Measurements from ENCODE around the gene FN1. TPM values are rescaled to one million over a fixed set of nuclear protein-coding genes. Genes with fewer than 3 reads are reported as not detected.

The FN1 gene
- total RNA-seq, 1 donor from 2014 or later = 154 TPM

GRCh38 chr2:215388002-215388728 is 47.7 kb downstream of the FN1 start:
- Histone ChIP-seq H3K27me3 (ENCODE audit: low read depth) (no peaks in the 10 kb centered on the region), H3K36me3 (peaks cover 84% of the 10 kb centered on the region), H3K4me3 (no peak overlapping the region), H3K27ac (replicated peaks) (no peak overlapping the region), H3K9me3 (replicated peaks) (no peaks in the 10 kb centered on the region), H3K4me1 (no peaks in the 10 kb centered on the region)
- TF ChIP-seq CTCF (IDR thresholded peaks at IDR 0.05; ENCODE audit: borderline replicate concordance) = no peak
- intact Hi-C loops (cut with micrococcal nuclease) = no loop called here
- no peak for DNase-seq

- Histone ChIP-seq H3K36me3 (peaks cover 84% of the 10 kb centered on the region), H3K9me3 (replicated peaks) (no peaks in the 10 kb centered on the region), H3K27ac (replicated peaks) (no peak overlapping the region), H3K27me3 (ENCODE audit: low read depth) (no peaks in the 10 kb centered on the region), H3K4me3 (no peak overlapping the region), H3K4me1 (no peaks in the 10 kb centered on the region)
- intact Hi-C loops (cut with micrococcal nuclease) = no loop called here
- no peak for DNase-seq
- TF ChIP-seq CTCF (IDR thresholded peaks at IDR 0.05; ENCODE audit: borderline replicate concordance) = no peak
Observed at GRCh38 chr2:215386566-215386965, 49.3 kb downstream of the FN1 start.

- H3K27me3 ChIP-seq (ENCODE audit: low read depth) = no peaks in the 10 kb centered on the region
- intact Hi-C loops (cut with micrococcal nuclease) = no loop called here
- no peaks in the 10 kb centered on the region for H3K9me3 ChIP-seq (replicated peaks)
- no peak overlapping the region for H3K27ac ChIP-seq (replicated peaks)
- H3K36me3 ChIP-seq = peaks cover 84% of the 10 kb centered on the region
- no peaks in the 10 kb centered on the region for H3K4me1 ChIP-seq
- DNase-seq = no peak
- TF ChIP-seq CTCF (IDR thresholded peaks at IDR 0.05; ENCODE audit: borderline replicate concordance) = no peak
- H3K4me3 ChIP-seq = no peak overlapping the region
Observed at GRCh38 chr2:215384710-215385109, 51.2 kb downstream of the FN1 start.

- intact Hi-C loops (cut with micrococcal nuclease) = no loop called here
- no peak for DNase-seq
- no peaks in the 10 kb centered on the region for H3K27me3 ChIP-seq (ENCODE audit: low read depth)
- no peak overlapping the region for H3K27ac ChIP-seq (replicated peaks)
- H3K36me3 ChIP-seq = peaks cover 83% of the 10 kb centered on the region
- H3K9me3 ChIP-seq (replicated peaks) = no peaks in the 10 kb centered on the region
- H3K4me1 ChIP-seq = no peaks in the 10 kb centered on the region
- no peak overlapping the region for H3K4me3 ChIP-seq
- TF ChIP-seq CTCF (IDR thresholded peaks at IDR 0.05; ENCODE audit: borderline replicate concordance) = no peak
Observed at GRCh38 chr2:215383652-215384279, 52.1 kb downstream of the FN1 start.

GRCh38 chr2:215382480-215382879 is 53.4 kb downstream of the FN1 start:
- DNase-seq = no peak
- TF ChIP-seq CTCF (IDR thresholded peaks at IDR 0.05; ENCODE audit: borderline replicate concordance) = no peak
- Histone ChIP-seq H3K27me3 (ENCODE audit: low read depth) (no peaks in the 10 kb centered on the region), H3K4me3 (no peak overlapping the region), H3K27ac (replicated peaks) (no peak overlapping the region), H3K4me1 (no peaks in the 10 kb centered on the region), H3K9me3 (replicated peaks) (no peaks in the 10 kb centered on the region), H3K36me3 (peaks cover 80% of the 10 kb centered on the region)
- intact Hi-C loops (cut with micrococcal nuclease) = no loop called here
